Measurements from ENCODE around the gene CAPN2.

- no peak for TF ChIP-seq CTCF (conservative IDR thresholded peaks at IDR 0.05; ENCODE audit: low read length)
- TF ChIP-seq EZH2phosphoT487 (IDR thresholded peaks at IDR 0.05; ENCODE audit: borderline replicate concordance, low read depth, low read length): no peak
Observed at GRCh38 chr1:223725578-223725977, 13.2 kb downstream of the CAPN2 start.

Data from OCI-LY7 (cell line).